ENCODE results near the gene NGRN. TPM values are rescaled to one million over a fixed set of nuclear protein-coding genes. Genes with fewer than 3 reads are reported as not detected.

Gene NGRN
- total and polyA plus RNA-seq, 2 of the 8 experiments (the other 6 are each of a cell fraction or from before 2014, with no cell fraction given) = 60.1 to 101 TPM

GRCh38 chr15:90232941-90233386 is 32.5 kb upstream of the NGRN start:
- H2BK5ac ChIP-seq (ENCODE audit: low read depth, low read length) = no peak overlapping the region
- H3K36me3 ChIP-seq (ENCODE audit: control insufficient read depth in 2 of 4, insufficient read depth in 4 of 4, low read length in 3 of 4) = peaks cover 2 to 15% (median 9%) of the 10 kb centered on the region in 4 experiments; a peak in 5 of 8 replicates
- no peaks in the 10 kb centered on the region for H3K27me3 ChIP-seq (replicated peaks in 1 of 4; ENCODE audit: control insufficient read depth in 3 of 4, extremely low read depth in 1 of 4, insufficient read depth in 3 of 4, low read length in 3 of 4)
- no peaks in the 10 kb centered on the region for H3K9me3 ChIP-seq (ENCODE audit: insufficient read depth in 2 of 2, low read depth in 1 of 2, low read length in 1 of 2)
- no peak overlapping the region for H3K27ac ChIP-seq (ENCODE audit: low read depth, low read length)
- H3K18ac ChIP-seq (ENCODE audit: extremely low read depth, low read length) = no peak overlapping the region
- H3K4me2 ChIP-seq (ENCODE audit: insufficient read depth in 1 of 2, low read depth in 2 of 2, low read length in 2 of 2) = peak overlapping the region; percentile 57 to 86
- no peak overlapping the region for H3K14ac ChIP-seq (ENCODE audit: insufficient read length)
- TF ChIP-seq SAP30 (IDR thresholded peaks at IDR 0.05; ENCODE audit: insufficient read depth, insufficient replicate concordance, low read length) (no peak), CTCF (IDR thresholded peaks at IDR 0.05; ENCODE audit: control extremely low read depth in 1 of 3, insufficient read depth in 1 of 3, low read depth in 1 of 3, low read length in 3 of 3) (peak; percentile 71 to 76 (median 71)), SUZ12 (IDR thresholded peaks at IDR 0.05; ENCODE audit: low read length) (0 out of 2 replicates have a peak, but pooled peaks have one; percentile 1), NANOG (IDR thresholded peaks at IDR 0.05; ENCODE audit: insufficient read depth, low read depth, low read length, poor library complexity, severe bottlenecking) (no peak), RAD21 (IDR thresholded peaks at IDR 0.05 in 1 of 2, conservative IDR thresholded peaks at IDR 0.05 in 1 of 2; ENCODE audit: low read depth in 2 of 2, low read length in 2 of 2) (peak; percentile 73 to 83)
- no peak for DNase-seq (ENCODE audit: low read depth in 1 of 2, low spot score in 2 of 2)
- H2AK5ac ChIP-seq (ENCODE audit: low read depth, low read length) = no peak overlapping the region
- peaks cover 5% of the 10 kb centered on the region for H3K23me2 ChIP-seq (ENCODE audit: low read depth, low read length)
- no peak overlapping the region for H4K91ac ChIP-seq (replicated peaks; ENCODE audit: insufficient read length, low read length)
- H3K4me1 ChIP-seq (replicated peaks in 1 of 4; ENCODE audit: control insufficient read depth in 3 of 4, insufficient read depth in 4 of 4, low read length in 3 of 4) = peaks cover 0 to 6% (median under 1%) of the 10 kb centered on the region in 4 experiments; a peak in 4 of 7 replicates
- no peak overlapping the region for H2BK120ac ChIP-seq (replicated peaks; ENCODE audit: low read depth, low read length)
- FAIRE-seq = no peak
- H4K8ac ChIP-seq (ENCODE audit: extremely low read depth, insufficient read depth, low read length) = no peak overlapping the region
- ChIA-PET POLR2A (ENCODE audit: partially characterized antibody) (interaction anchor here (1.1 to 2.3 kb wide), 7 partner anchors 10 to 46 kb away, joined by 3 to 12 read pairs (median 4); partner anchors contain the start of genes SEMA4B and TTLL13), CTCF (ENCODE audit: partially characterized antibody) (interaction anchor here (0.6 to 4.6 kb wide), 31 partner anchors 9 to 1859 kb away, joined by 3 to 47 read pairs (median 4); partner anchors contain the start of genes IDH2, NGRN and TTLL13)
- H2AFZ ChIP-seq (ENCODE audit: low read length) = no peak overlapping the region
- no peak overlapping the region for H2BK20ac ChIP-seq (ENCODE audit: low read length)
- WGBS, 2 experiments (ENCODE audit: extremely low coverage in 1 of 2, insufficient coverage in 1 of 2, insufficient read length in 1 of 2, insufficient replicate concordance in 2 of 2, low coverage in 1 of 2, low lambda C conversion rate in 2 of 2, missing lambda C conversion rate in 1 of 2) = 22% methylated on average over 9 of the region's 9 CpGs; no CpG with 5 or more reads in 1 of the 2 experiments
- no peak overlapping the region for H4K5ac ChIP-seq (ENCODE audit: insufficient read length, low read depth, low read length)
- H4K20me1 ChIP-seq (replicated peaks in 1 of 2; ENCODE audit: control insufficient read depth in 1 of 2, insufficient read depth in 2 of 2, low read length in 2 of 2) = peaks cover 0 to 5% of the 10 kb centered on the region in 2 experiments
- no peak overlapping the region for H3K23ac ChIP-seq (ENCODE audit: insufficient read length)
- no peaks in the 10 kb centered on the region for H3K79me2 ChIP-seq (ENCODE audit: control insufficient read depth in 1 of 2, insufficient read depth in 2 of 2, low read length in 2 of 2)
- no peak overlapping the region for H2BK12ac ChIP-seq (ENCODE audit: low read depth, low read length)
- no peak overlapping the region for H2BK15ac ChIP-seq (ENCODE audit: low read length)
- peak overlapping the region; percentile 57 to 76 (median 73) for H3K4me3 ChIP-seq (ENCODE audit: extremely low read depth in 1 of 4, insufficient read depth in 2 of 4, low read depth in 3 of 4, low read length in 4 of 4)
- H3K56ac ChIP-seq (replicated peaks; ENCODE audit: insufficient read length, low read depth, low read length) = no peak overlapping the region
- peaks cover 6% of the 10 kb centered on the region for H3K79me1 ChIP-seq (ENCODE audit: low read depth, low read length)
- peak overlapping the region in 1 of 4 experiments; percentile 59; a peak in 1 of 7 replicates for H3K9ac ChIP-seq (replicated peaks in 1 of 4; ENCODE audit: extremely low read depth in 1 of 4, low read depth in 3 of 4, low read length in 3 of 4)
- peak overlapping the region; percentile 28 for H3K4ac ChIP-seq (replicated peaks; ENCODE audit: insufficient read length, low read depth, low read length)
